ENCODE results near the gene DUSP8. TPM values are rescaled to one million over a fixed set of nuclear protein-coding genes. Genes with fewer than 3 reads are reported as not detected.

DUSP8 gene
- total and polyA plus RNA-seq, 2 of the 8 experiments (the other 6 are each of a cell fraction or from before 2014, with no cell fraction given) = 2.8 to 3.6 TPM

DNA sequence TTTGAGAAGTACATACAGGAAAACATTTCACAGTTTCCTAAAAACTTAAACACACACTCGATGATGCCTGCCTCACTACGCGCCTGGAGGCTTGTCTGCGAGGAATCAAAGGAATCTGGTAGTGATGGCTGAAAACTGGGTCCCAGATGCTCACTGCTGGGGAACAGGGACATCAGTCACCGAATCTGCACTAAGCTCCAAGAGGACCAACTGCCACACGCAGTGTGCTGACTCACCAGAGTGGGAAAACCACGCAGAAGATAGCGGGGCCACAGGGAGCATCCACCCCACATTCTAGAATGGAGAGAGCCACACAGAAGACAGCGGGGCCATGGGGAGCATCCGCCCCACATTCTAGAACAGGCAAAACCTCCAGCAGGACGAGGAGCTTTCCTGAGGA is 61.1 kb downstream of the DUSP8 start:
- FAIRE-seq (no peak), DNase-seq (ENCODE audit: low read depth in 1 of 2, low spot score in 2 of 2) (no peak)
- H3K4ac ChIP-seq (replicated peaks; ENCODE audit: insufficient read length, low read depth, low read length) = no peak overlapping the region
- no peak overlapping the region for H2BK120ac ChIP-seq (replicated peaks; ENCODE audit: low read depth, low read length)
- H2AFZ ChIP-seq (ENCODE audit: low read length) = no peak overlapping the region
- H3K79me1 ChIP-seq (ENCODE audit: low read depth, low read length) = peaks cover 22% of the 10 kb centered on the region
- no peaks in the 10 kb centered on the region for H3K27me3 ChIP-seq (replicated peaks in 1 of 4; ENCODE audit: control insufficient read depth in 3 of 4, extremely low read depth in 1 of 4, insufficient read depth in 3 of 4, low read length in 3 of 4)
- no peak overlapping the region for H2AK5ac ChIP-seq (ENCODE audit: low read depth, low read length)
- H3K27ac ChIP-seq (ENCODE audit: low read depth, low read length) = no peak overlapping the region
- H4K5ac ChIP-seq (ENCODE audit: insufficient read length, low read depth, low read length) = no peak overlapping the region
- no peak overlapping the region for H3K14ac ChIP-seq (ENCODE audit: insufficient read length)
- no peaks in the 10 kb centered on the region for H3K36me3 ChIP-seq (ENCODE audit: control insufficient read depth in 2 of 4, insufficient read depth in 4 of 4, low read length in 3 of 4)
- TF ChIP-seq CHD1 (IDR thresholded peaks at IDR 0.05; ENCODE audit: low read depth, low read length) (no peak), KDM1A (IDR thresholded peaks at IDR 0.05; ENCODE audit: borderline replicate concordance, low read length) (no peak), KDM4A (IDR thresholded peaks at IDR 0.05; ENCODE audit: low read depth, low read length, severe bottlenecking) (no peak), SUZ12 (IDR thresholded peaks at IDR 0.05; ENCODE audit: low read length) (no peak), YY1 (IDR thresholded peaks at IDR 0.05; ENCODE audit: low read depth, low read length) (no peak), TBP (IDR thresholded peaks at IDR 0.05; ENCODE audit: low read depth, low read length) (no peak), EGR1 (IDR thresholded peaks at IDR 0.05; ENCODE audit: borderline replicate concordance, low read depth, low read length) (no peak), POLR2A (IDR thresholded peaks at IDR 0.05; ENCODE audit: control extremely low read depth in 1 of 2, low read depth in 2 of 2, low read length in 2 of 2) (no peak), SP2 (IDR thresholded peaks at IDR 0.05; ENCODE audit: low read length) (no peak)
- TF ChIP-seq, protein P1, sequence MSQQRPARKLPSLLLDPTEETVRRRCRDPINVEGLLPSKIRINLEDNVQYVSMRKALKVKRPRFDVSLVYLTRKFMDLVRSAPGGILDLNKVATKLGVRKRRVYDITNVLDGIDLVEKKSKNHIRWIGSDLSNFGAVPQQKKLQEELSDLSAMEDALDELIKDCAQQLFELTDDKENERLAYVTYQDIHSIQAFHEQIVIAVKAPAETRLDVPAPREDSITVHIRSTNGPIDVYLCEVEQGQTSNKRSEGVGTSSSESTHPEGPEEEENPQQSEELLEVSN (IDR thresholded peaks at IDR 0.05) = no peak
- H3K9ac ChIP-seq (replicated peaks in 1 of 4; ENCODE audit: extremely low read depth in 1 of 4, low read depth in 3 of 4, low read length in 3 of 4) = no peak overlapping the region
- H2BK12ac ChIP-seq (ENCODE audit: low read depth, low read length) = no peak overlapping the region; the same call in 1 of the 2 replicates
- H3K18ac ChIP-seq (ENCODE audit: extremely low read depth, low read length) = no peak overlapping the region
- H3K23me2 ChIP-seq (ENCODE audit: low read depth, low read length) = no peaks in the 10 kb centered on the region
- CTCF ChIA-PET (ENCODE audit: partially characterized antibody) = interaction anchor here (1.0 kb wide), 2 partner anchors 9 to 26 kb away, joined by 3 read pairs; no protein-coding TSS in a partner anchor
- peaks cover 0 to 24% of the 10 kb centered on the region in 2 experiments; a peak in 1 of 4 replicates for H3K79me2 ChIP-seq (ENCODE audit: control insufficient read depth in 1 of 2, insufficient read depth in 2 of 2, low read length in 2 of 2)
- H3K4me3 ChIP-seq (ENCODE audit: extremely low read depth in 1 of 4, insufficient read depth in 2 of 4, low read depth in 3 of 4, low read length in 4 of 4) = no peak overlapping the region
- POLR2A ChIA-PET (ENCODE audit: partially characterized antibody) = interaction anchor here (1.1 to 1.5 kb wide), 2 partner anchors 102 to 160 kb away, joined by 3 read pairs; no protein-coding TSS in a partner anchor
- H4K8ac ChIP-seq (ENCODE audit: extremely low read depth, insufficient read depth, low read length) = peak overlapping the region; percentile 35; the same call in 1 of the 2 replicates
- H3K23ac ChIP-seq (ENCODE audit: insufficient read length) = no peak overlapping the region
- no peaks in the 10 kb centered on the region for H3K9me3 ChIP-seq (ENCODE audit: insufficient read depth in 2 of 2, low read depth in 1 of 2, low read length in 1 of 2)
- 88% methylated on average over 11 of the region's 11 CpGs; no CpG with 5 or more reads in 1 of the 2 experiments for WGBS, 2 experiments (ENCODE audit: extremely low coverage in 1 of 2, insufficient coverage in 1 of 2, insufficient read length in 1 of 2, insufficient replicate concordance in 2 of 2, low coverage in 1 of 2, low lambda C conversion rate in 2 of 2, missing lambda C conversion rate in 1 of 2)
- H2BK20ac ChIP-seq (ENCODE audit: low read length) = no peak overlapping the region
- H2BK15ac ChIP-seq (ENCODE audit: low read length) = no peak overlapping the region
- no peak overlapping the region for H2BK5ac ChIP-seq (ENCODE audit: low read depth, low read length)
- peaks cover 2 to 20% of the 10 kb centered on the region in 2 experiments for H4K20me1 ChIP-seq (replicated peaks in 1 of 2; ENCODE audit: control insufficient read depth in 1 of 2, insufficient read depth in 2 of 2, low read length in 2 of 2)
- H4K91ac ChIP-seq (replicated peaks; ENCODE audit: insufficient read length, low read length) = no peak overlapping the region
- peaks cover 0 to 21% (median 15%) of the 10 kb centered on the region in 4 experiments; a peak in 6 of 7 replicates for H3K4me1 ChIP-seq (replicated peaks in 1 of 4; ENCODE audit: control insufficient read depth in 3 of 4, insufficient read depth in 4 of 4, low read length in 3 of 4)
- no peak overlapping the region for H3K4me2 ChIP-seq (ENCODE audit: insufficient read depth in 1 of 2, low read depth in 2 of 2, low read length in 2 of 2)
- no peak overlapping the region for H3K56ac ChIP-seq (replicated peaks; ENCODE audit: insufficient read length, low read depth, low read length)
